RCC 7860 (cell line): ENCODE data around the gene TUBB.
A peak's percentile ranks its signal among the peaks of the same experiment; 100 is the strongest.
"Not testable (repeated sequence)": the region's sequence is repeated elsewhere in the genome, so short reads cannot be mapped to it uniquely, and the experiment has no call there.

Experiments used
- DNase-seq: peaks from one replicate; pipeline ENCODE4 v3.0.0-alpha.2; 2015; ENCODE audit warnings: low spot score
- FAIRE-seq: peaks from 2 replicates; lab custom pipeline; 2012; peaks lifted over from hg19 to GRCh38; lab: Jason Lieb, UNC

Gene TUBB

DNA sequence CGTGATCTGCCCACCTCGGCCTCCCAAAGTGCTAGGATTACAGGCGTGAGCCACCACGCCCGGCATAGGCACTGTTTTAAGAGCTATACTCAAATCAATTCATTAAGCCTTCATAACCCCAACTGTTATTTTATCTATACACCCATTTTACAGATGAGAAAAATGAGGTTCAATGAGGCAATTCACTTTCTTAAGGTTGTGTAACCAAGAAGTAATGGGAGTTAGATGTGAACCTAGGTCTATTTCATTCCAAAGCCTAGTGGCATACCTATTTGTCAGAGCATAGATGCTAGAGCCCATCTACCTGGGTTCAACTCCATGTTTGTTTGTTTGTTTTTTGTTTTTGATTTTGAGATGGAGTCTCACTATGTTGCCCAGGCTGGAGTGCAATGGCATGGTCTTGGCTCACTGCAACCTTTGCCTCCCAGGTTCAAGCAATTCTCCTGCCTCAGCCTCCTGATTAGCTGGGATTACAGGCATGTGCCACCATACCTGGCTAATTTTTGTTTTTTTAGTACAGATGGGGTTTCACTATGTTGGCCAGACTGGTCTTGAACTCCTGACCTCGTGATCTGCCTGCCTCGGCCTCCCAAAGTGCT is 36.4 kb downstream of the TUBB start:
- not testable (repeated sequence) for FAIRE-seq, DNase-seq

DNA sequence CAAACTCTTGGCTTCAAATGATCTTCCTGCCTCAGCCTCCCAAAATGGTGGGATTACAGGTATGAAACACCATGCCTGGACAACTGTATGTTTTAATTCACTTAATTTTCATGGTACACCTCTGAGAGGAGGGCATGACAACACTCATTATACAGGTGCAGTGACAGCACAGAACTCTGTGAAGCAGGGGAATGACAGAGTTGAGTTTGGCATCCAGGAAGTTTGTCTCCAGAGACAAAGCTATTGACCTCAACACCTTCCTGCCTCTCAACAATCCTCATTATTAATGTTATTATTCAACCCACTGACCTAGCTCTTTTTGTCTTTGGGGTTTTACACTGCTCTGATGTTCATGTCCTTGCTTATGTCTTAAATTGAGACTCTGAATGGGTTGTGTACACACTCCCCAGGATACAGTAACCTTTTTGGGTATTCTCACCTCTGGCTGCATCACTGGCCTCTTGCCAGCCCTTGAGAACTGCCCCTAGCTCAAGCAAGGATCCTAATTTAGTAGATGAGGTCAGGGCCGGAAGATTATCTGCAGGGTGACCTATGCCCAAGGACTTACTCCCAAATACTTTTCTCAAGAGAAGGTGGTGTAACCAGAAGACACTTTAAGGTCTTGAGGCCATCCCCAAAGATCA is 37.2 kb downstream of the TUBB start:
- no peak for DNase-seq
- no peak for FAIRE-seq

GRCh38 chr6:30759575-30760239 is 39.6 kb downstream of the TUBB start:
- DNase-seq (peak; percentile 96), FAIRE-seq (peak; percentile 74)

DNA sequence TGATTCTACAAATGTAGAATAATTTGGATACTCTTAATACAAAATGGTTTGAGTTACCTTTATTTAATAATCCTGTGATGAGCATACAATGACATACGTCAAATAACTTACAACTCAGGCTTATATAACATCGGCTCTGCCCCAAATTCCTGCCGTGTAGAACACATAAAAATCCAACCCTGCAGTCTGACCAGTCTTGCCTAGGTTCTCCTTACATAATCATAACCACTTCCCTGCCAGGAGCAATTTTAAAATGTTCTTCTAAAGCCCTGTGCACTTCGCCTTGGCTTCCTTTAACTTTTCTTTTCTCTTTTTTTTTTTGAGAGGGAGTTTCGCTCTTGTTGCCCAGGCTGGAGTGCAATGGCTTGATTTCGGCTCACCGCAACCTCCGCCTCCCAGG is 40.4 kb downstream of the TUBB start:
- FAIRE-seq, result no peak
- DNase-seq, result no peak

DNA sequence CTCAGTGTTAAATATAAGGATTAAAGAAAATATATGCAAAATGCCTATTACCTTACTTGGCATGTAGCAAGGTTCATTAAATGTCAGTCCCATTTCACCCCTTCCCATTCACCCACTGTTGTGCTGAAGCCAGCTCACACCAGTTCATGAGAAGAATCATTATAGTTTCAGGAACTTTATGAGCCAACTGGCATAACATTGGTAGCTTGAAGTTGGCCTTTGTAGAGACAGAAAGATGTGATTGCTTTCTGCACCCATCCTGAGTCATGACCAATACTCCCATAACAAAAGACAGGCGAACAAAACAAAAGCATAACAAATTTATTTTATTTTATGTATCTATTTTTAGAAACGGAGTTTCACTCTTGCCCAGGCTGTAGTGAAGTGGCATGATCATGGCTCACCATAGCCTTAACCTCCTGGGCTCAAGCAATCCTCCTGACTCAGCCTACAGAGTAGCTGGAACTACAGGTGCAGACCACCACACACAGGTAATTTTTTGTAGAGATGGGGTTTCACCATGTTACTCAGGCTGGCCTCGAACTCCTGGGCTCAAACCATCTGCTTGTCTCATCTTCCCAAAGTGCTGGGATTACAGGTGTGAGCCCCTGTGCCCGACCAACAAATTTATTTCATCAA is 41.8 kb downstream of the TUBB start:
- DNase-seq (no peak), FAIRE-seq (no peak)

- FAIRE-seq, result no peak
- no peak for DNase-seq
Measured at GRCh38 chr6:30763155-30763617, 43.0 kb downstream of the TUBB start.

DNA sequence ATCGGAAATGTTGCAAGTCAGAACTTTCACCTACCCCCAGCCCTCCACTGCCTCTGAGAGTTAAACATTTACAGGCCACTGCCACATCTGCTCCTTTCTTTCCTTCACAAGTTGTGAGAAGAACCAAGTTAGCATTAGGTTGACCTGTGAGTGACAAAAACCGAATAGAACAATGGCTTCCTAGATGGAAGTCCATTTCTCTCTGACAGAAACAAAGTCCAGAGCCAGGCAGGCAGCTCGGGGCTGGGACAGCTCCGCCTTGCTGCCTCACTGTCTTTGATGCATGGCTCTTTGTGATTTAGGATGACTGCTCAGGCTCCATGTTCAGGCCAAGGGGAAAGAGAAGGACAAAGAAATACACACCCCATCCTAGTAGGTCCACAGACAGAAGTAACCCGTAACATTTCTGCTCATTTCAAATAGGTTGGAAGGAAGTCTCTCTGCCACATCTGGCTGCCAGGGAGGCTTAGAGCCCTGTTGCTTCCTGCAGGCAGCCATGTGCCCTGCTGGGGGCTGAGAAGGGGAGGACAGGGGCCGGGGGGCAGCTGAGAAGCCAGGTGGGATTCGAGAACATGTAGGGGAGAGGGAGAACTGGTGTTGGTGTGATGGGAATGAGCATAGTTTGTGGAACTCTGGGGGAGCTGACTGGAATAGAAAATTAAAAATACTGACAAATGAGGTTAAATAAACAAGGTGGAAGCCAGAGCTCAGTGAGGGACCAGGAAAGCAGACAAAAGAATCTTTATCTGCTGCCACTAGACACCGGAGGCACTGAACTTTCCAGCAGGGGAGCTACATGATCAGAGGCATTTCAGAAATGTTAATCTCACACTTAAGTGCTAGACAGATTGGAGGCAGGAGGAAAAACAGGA is 43.7 kb downstream of the TUBB start:
- peak; percentile 50 for DNase-seq

DNA sequence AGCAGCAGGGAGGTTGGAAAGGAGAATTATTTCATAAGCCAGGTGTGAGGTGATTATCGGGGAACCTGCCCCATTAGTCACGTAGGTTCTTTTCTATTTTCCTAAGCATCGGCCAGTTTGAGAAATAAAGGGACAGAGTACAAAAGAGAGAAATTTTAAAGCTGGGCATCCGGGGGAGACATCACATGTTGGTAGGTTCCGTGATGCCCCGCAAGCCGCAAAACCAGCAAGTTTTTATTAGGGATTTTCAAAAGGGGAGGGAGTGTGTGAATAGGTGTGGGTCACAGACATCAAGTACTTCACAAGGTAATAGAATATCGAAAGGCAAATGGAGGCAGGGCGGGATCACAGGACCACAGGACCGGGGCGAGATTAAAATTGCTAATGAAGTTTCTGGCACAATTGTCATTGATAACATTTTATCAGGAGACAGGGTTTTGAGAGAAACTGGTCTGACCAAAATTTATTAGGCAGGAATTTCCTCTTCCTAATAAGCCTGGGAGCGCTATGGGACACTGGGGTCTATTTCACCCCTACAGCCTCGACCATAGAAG is 44.4 kb downstream of the TUBB start:
- FAIRE-seq, DNase-seq: not testable (repeated sequence)

More for the DNA sequence above, 43.7 kb downstream of the TUBB start:
- FAIRE-seq, result no peak

DNA sequence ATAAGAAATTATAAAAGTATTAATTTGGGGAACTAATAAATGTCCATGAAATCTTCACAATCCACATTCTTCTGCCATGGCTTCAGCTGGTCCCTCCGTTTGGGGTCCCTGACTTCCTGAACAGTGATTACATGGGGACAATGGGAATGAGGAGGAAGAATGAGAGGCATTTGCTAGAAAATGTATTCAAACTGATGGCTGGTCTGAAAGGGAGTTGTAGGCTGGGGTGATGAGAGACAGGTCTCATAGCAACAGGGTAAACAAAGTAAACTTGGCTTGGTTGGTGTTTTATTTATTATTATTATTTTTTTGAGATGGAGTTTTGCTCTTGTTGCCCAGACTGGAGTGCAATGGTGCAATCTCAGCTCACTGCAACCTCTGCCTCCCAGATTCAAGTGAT is 45.3 kb downstream of the TUBB start:
- FAIRE-seq, DNase-seq: not testable (repeated sequence)

DNA sequence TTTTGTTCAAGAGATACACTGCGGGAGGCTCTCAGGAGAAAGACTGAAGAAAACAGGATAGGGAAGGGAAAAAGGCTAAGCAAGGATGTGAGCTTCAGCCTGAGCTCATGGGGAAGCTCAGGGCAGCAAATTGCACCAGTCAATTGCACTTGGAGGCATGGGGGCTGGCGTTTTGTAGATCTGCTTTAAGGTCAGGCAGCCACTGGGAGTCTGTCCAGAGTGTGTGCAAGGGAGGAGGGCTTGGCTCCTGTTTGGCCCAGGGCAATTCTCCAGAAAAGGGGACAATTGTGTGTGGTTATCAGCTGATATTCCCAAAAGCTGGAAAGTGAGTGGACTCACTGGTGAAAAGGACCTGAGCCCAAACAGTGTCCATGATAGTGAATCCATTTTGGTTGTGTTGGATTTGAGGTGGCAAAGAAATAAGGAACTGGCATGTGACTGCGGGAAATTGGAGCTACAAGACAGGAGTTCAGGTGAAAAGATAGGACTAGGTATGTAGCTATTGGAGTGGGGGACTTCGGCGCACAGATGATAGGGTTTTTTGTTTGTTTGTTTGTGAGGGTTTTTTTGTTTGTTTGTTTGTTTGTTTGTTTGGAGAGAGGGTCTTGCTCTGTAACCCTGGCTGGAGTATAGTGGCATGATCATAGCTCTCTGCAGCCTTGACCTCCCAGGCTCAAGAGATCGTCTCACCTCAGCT is 46.5 kb downstream of the TUBB start:
- DNase-seq, result no peak
- no peak for FAIRE-seq

DNA sequence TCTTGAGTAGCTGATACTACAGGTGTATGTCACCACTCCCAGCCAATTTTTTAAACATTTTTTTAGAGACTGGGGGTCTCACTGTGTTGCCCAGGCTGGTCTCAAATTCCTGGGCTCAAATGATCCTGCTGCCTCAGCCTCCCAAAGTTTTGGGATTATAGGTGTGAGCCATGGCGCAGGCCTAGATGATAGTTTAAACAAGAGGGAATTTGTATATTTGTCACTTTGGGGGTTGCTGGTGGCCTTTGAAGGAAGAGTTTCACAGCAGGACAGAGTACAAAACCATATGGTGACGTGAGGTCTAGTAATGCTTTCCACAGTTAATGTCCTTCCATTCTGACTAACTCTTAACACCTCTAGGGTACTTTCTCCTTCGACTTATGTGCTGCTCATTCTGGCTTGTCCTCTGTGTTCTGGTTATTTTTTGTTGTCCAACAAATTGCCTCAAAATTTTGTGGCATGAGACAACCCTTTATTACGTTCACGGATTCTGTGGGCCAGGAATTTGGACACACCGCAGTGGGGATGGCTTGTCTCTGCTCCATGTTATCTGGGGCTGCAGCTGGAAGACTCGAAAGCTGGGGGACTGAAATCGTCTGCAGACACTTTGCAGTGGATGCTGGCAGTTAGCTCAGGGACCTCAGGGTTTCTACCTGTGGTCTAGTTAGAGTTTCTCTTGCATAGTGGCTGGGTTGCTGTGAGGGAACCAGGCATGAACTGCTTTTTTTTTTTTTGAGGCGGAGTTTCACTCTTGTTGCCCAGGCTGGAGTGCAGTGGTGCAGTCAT is 47.2 kb downstream of the TUBB start:
- FAIRE-seq (no peak), DNase-seq (peak; percentile 8)

- no peak for DNase-seq
- no peak for FAIRE-seq
Measured at GRCh38 chr6:30767944-30768301, 47.8 kb downstream of the TUBB start.

DNA sequence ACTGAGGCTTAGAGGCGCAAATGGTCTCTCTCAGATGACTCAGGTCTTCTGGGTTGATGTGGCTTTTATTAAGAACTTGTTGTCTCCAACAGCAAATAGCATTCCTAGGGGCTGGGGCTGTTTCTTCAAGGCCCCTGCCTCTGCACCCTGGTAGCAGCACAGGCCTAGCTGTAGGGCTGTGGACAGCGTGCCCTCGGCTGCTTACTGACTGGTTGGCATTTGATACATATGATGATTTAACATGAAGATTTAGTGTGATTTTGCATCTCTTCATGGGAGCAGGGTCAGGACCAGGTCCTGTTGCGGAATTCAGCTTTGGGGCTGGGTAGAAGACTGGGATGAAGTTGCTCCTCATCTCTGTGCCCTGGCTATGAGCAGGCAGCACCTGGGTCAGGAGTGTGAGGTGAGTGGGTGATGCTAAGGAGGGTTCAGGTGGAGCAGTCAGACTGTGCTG is 48.5 kb downstream of the TUBB start:
- no peak for FAIRE-seq
- no peak for DNase-seq

DNA sequence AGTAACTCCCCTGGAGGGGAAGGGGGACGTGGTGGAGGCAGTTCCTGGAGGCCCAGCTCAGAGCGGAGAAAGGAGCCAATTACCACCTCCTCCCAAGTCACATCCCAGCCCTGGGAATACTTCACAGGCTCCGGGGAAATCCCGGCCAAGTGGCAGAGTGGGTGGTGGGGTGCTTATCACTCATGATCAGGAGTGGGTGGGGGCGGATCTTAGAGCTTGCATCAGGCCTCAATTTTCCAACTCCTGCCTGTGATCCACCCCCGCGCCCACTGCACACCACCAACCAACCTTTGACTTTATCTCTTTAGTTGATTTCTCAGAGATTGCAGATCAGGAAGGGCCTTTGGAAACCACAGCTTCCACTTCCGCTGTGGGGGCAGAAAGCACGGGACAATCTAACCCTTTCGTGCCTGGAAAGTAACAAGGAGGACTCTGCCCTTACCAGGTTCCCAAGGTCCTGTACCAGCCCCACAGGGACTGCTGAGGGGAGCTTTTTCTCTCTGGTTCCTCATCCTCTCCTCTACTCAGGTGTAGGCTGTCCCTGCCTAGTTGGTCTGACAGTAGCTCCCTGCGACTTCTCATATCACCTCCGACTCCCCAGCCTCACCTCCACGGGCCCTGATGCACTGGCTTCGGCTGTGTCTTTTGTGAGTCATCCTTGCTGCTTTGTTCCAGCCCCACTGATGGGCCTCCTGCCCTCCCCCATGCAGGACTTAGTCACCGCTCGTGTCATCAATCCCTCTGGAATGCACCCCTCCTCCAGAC is 49.1 kb downstream of the TUBB start:
- DNase-seq, result peak; percentile 94
- FAIRE-seq, result peak; percentile 58

GRCh38 chr6:30769853-30770524 is 49.8 kb downstream of the TUBB start:
- FAIRE-seq (no peak), DNase-seq (peak; percentile 76)

DNA sequence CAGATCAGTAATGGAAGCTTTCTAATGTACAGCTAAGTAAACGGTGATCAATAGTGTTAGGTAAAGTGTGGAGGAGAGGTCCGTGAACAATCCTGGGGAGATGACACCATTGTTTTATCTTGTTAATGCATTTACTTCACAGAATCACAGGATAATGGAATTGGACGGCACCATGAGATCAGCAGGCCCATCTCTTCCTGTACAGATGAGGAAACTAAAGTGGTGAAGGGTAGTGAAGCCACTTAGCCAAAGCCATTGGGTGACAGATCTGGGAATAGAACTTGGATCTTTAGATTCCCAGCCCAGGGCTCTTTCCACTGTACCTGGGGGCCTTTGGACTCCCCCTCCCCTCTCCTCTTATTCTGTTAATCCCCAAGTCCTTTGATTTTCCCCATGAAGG is 50.4 kb downstream of the TUBB start:
- no peak for FAIRE-seq
- no peak for DNase-seq

GRCh38 chr6:30774701-30775100 is 54.5 kb downstream of the TUBB start:
- no peak for FAIRE-seq
- DNase-seq, result no peak
